Esophagus muscularis mucosa (tissue), 4 donors: Measurements from ENCODE around the gene TMEM119. TPM values are rescaled to one million over a fixed set of nuclear protein-coding genes. Genes with fewer than 3 reads are reported as not detected.
A peak's percentile ranks its signal among the peaks of the same experiment; 100 is the strongest.

ENCODE experiments used
- DNase-seq: peaks from one replicate; pipeline ENCODE4 v3.0.0-alpha.2; 2017; ENCODE audit errors: extremely low spot score
- H3K27ac ChIP-seq, 4 donors: fragments of 200-600 bp; sonication (generic); replicated peaks in 1 of 4; 1 replicate in 3 of 4; 2 replicates in 1 of 4; pipeline ENCODE4 v1.5.1; 2016 to 2019; ENCODE audit warnings: mild to moderate bottlenecking in 1 of 4
- H3K27me3 ChIP-seq, 4 donors: fragments of 200-600 bp; sonication (generic); one replicate each; pipeline versions ENCODE4 v1.5.1 to v1.6.0; 2016 to 2019
- H3K36me3 ChIP-seq, 4 donors: fragments of 200-600 bp; sonication (generic); one replicate each; pipeline ENCODE4 v1.5.1; 2016 to 2019
- H3K4me1 ChIP-seq, 4 donors: fragments of 200-600 bp; sonication (generic); one replicate each; pipeline ENCODE4 v1.5.1; 2016 to 2019
- H3K4me3 ChIP-seq, 4 donors: fragments of 200-600 bp; sonication (generic); 1 replicate in 2 of 4; 2 replicates in 2 of 4; pipeline ENCODE4 v1.5.1; 2016 to 2019; ENCODE audit warnings: mild to moderate bottlenecking in 4 of 4, moderate library complexity in 1 of 4
- H3K9me3 ChIP-seq, 4 donors: fragments of 200-600 bp; sonication (generic); 1 replicate in 3 of 4; 2 replicates in 1 of 4; pipeline ENCODE4 v1.5.1; 2016 to 2019
- CTCF ChIP-seq, 3 experiments: fragments of 200-600 bp in 2 of 3; fragments of 450-650 bp in 1 of 3; sonication (generic) in 2 of 3; IDR thresholded peaks; one replicate each; pipeline ENCODE4 v1.5.1; 2017 to 2019; ENCODE audit warnings: antibody characterized with exemption in 3 of 3, mild to moderate bottlenecking in 2 of 3, moderate library complexity in 1 of 3
- EP300 ChIP-seq: sonication (generic); formaldehyde crosslinking; IDR thresholded peaks from one replicate; pipeline ENCODE4 v1.6.1; 2017; ENCODE audit warnings: antibody characterized with exemption
- POLR2A ChIP-seq: fragments of 450-650 bp; IDR thresholded peaks from one replicate; pipeline ENCODE4 v1.6.1; 2017; ENCODE audit warnings: antibody characterized with exemption, moderate library complexity, mild to moderate bottlenecking, low read depth
- POLR2AphosphoS5 ChIP-seq, 2 donors: sonication (generic); formaldehyde crosslinking; IDR thresholded peaks; one replicate each; pipeline ENCODE4 v1.6.1; 2017; ENCODE audit warnings: antibody characterized with exemption in 2 of 2
- WGBS: methylation state at CpG from one replicate; pipeline ENCODE4 v1.1.5; 2018; 5-methylcytosine and 5-hydroxymethylcytosine counted together
- intact Hi-C: fragments of 100-400 bp; cut with DNase I; formaldehyde crosslinking; loops from one replicate; pipeline ENCODE4 v1.15.1; 2023
- total RNA-seq, 4 donors: library from RNA; depleted of rRNA; stranded (reverse); fragments of >200 nt; gene quantifications; one replicate each; pipeline versions ENCODE4 v1.1.0 to v1.2.1, GENCODE V29; 2016

TMEM119 gene
- total RNA-seq, 4 donors from 2014 or later: 3.6 to 12.2 (median 7.1) TPM

GRCh38 chr12:108582978-108583770 lies 14.7 kb downstream of the TMEM119 start:
- H3K27ac ChIP-seq: no peak overlapping the region
- intact Hi-C loops: no loop called here
- H3K9me3 ChIP-seq: no peaks in the 10 kb centered on the region
- peaks cover 0 to 22% (median 10%) of the 10 kb centered on the region in 4 donors for H3K4me1 ChIP-seq
- TF ChIP-seq CTCF (IDR thresholded peaks at IDR 0.05) (no peak), EP300 (no peak), POLR2A (no peak), POLR2AphosphoS5 (IDR thresholded peaks at IDR 0.05) (no peak)
- DNase-seq: no peak
- no peak overlapping the region for H3K4me3 ChIP-seq
- H3K27me3 ChIP-seq: peaks cover 0 to 6% (median 0%) of the 10 kb centered on the region in 4 donors
- H3K36me3 ChIP-seq: no peaks in the 10 kb centered on the region
- 82% methylated on average over 6 of the region's 10 CpGs for WGBS

GRCh38 chr12:108582509-108582908 lies 15.4 kb downstream of the TMEM119 start:
- no peak for TF ChIP-seq POLR2AphosphoS5 (IDR thresholded peaks at IDR 0.05)
- TF ChIP-seq CTCF (IDR thresholded peaks at IDR 0.05): no peak
- no peak for TF ChIP-seq EP300
- TF ChIP-seq POLR2A: no peak
- intact Hi-C loops: no loop called here
- H3K27me3 ChIP-seq: no peaks in the 10 kb centered on the region
- H3K36me3 ChIP-seq: no peaks in the 10 kb centered on the region
- WGBS: 84% methylated on average over 7 of the region's 9 CpGs
- no peak overlapping the region for H3K27ac ChIP-seq
- DNase-seq: no peak
- H3K4me1 ChIP-seq: peaks cover 0 to 22% (median 10%) of the 10 kb centered on the region in 4 donors
- H3K4me3 ChIP-seq: no peak overlapping the region
- no peaks in the 10 kb centered on the region for H3K9me3 ChIP-seq

DNA sequence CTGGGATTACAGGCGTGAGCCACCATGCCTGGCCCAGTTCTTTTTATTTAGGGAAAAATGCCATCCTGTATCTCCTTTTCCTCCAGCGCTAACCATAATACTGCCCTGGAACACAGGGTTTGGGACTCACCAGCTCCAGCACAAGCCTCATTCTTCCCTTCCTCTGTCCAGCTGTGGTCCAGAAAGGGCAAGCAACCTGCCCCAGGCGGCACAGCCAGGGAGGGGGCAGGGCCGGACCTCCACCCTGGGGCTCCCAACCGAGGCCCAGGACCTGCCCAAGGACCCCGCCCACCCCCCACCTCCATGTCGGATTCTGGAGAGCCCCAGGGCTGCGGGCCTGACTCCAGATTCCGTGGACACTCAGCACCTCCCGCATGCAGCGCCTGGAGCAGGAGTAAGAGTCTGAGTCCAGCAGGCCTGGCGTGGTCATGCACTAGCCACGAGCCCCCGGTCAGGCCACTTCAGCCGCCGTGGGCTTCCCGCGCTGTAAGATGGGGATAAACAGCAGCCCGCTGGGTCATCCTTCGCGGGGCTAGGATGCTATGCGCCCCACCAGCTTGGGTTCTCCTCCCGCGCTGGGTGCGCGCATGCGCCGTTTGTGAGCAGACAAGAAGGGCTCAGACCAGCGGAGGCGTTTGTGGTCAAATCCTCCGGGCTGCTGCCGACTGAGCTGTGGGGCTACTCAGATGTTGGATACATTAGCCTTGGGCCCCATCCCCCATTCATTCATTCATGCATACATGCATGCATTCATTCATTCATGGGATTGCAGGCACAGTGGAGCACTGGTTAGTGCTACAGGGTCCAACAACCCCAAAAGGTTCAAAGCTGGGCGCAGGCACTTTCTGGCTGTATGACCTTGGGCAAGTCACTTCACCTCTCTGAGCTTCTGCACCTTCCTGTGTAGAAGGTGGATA lies 16.3 kb downstream of the TMEM119 start:
- TF ChIP-seq POLR2A (no peak), EP300 (no peak)
- WGBS: 81% methylated on average over 13 of the region's 33 CpGs

DNA sequence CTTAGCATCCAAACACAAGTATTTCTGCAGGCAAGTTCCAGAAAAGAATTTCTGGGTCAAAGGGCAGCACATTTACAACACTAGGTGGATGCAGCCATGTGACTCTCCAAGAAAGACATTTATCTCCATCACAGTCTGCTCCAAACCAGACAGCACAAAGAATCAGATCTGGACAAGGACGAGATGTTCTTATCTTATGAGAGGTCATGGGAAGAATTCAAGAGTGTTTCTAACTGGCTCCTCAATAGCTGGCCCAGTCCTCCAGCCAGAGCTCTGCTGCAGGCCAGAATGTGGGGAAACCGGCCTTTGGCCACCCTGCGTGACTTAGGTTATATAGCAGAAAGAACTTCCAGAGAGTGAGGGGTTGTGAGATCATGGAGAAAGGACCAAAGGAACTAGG lies 17.4 kb downstream of the TMEM119 start:
- Histone ChIP-seq H3K9me3 (no peaks in the 10 kb centered on the region), H3K27me3 (no peaks in the 10 kb centered on the region), H3K4me1 (peaks cover 0 to 22% (median 10%) of the 10 kb centered on the region in 4 donors), H3K4me3 (no peak overlapping the region), H3K27ac (peak overlapping the region in 2 of 4 donors; percentile 2 to 27), H3K36me3 (no peaks in the 10 kb centered on the region)
- WGBS: 65% methylated on average over 3 of the region's 3 CpGs
- intact Hi-C loops: no loop called here
- no peak for DNase-seq
- TF ChIP-seq POLR2AphosphoS5 (IDR thresholded peaks at IDR 0.05) (no peak), POLR2A (no peak), CTCF (IDR thresholded peaks at IDR 0.05) (no peak), EP300 (no peak)

More for the DNA sequence above, 16.3 kb downstream of the TMEM119 start:
- peaks cover 0 to 22% (median 10%) of the 10 kb centered on the region in 4 donors for H3K4me1 ChIP-seq
- no peaks in the 10 kb centered on the region for H3K27me3 ChIP-seq
- H3K27ac ChIP-seq: peak overlapping the region in 2 of 4 donors; percentile 31 to 51
- no peak for DNase-seq
- no peaks in the 10 kb centered on the region for H3K36me3 ChIP-seq
- H3K9me3 ChIP-seq: no peaks in the 10 kb centered on the region
- H3K4me3 ChIP-seq: no peak overlapping the region
- intact Hi-C loops: no loop called here

DNA sequence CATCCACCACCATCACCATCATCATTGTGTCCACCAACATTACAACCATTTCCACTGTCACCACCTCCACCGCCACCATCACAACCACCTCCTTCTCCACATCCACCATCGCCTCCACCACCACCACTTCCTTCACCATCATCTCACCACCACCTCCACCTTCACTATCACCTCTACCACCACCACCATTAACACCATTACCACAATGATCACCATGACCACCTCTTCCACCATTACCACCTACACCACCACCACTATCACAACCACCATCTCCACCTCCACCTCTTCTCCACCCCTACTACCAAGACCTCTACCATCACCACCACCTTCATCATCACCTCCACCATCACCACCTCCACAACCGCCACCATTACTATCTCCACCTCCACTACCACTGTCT lies 19.1 kb downstream of the TMEM119 start:
- no peak overlapping the region for H3K27ac ChIP-seq

More for the DNA sequence above, 19.1 kb downstream of the TMEM119 start:
- no peaks in the 10 kb centered on the region for H3K9me3 ChIP-seq
- WGBS: 96% methylated on average over 3 of the region's 3 CpGs
- H3K4me1 ChIP-seq: peaks cover 0 to 22% (median 10%) of the 10 kb centered on the region in 4 donors
- H3K4me3 ChIP-seq: no peak overlapping the region
- no peaks in the 10 kb centered on the region for H3K36me3 ChIP-seq
- TF ChIP-seq CTCF (IDR thresholded peaks at IDR 0.05) (no peak), POLR2A (no peak), POLR2AphosphoS5 (IDR thresholded peaks at IDR 0.05) (no peak), EP300 (no peak)
- no peak for DNase-seq
- no peaks in the 10 kb centered on the region for H3K27me3 ChIP-seq
- intact Hi-C loops: no loop called here
